Esophagus muscularis mucosa (tissue), 4 donors: Measurements from ENCODE around the gene P2RX5. TPM values are rescaled to one million over a fixed set of nuclear protein-coding genes. Genes with fewer than 3 reads are reported as not detected.

Experiments used
- DNase-seq: peaks from one replicate; pipeline ENCODE4 v3.0.0-alpha.2; 2017; ENCODE audit errors: extremely low spot score
- H3K27ac ChIP-seq, 4 donors: fragments of 200-600 bp; sonication (generic); replicated peaks in 1 of 4; 1 replicate in 3 of 4; 2 replicates in 1 of 4; pipeline ENCODE4 v1.5.1; 2016 to 2019; ENCODE audit warnings: mild to moderate bottlenecking in 1 of 4
- H3K27me3 ChIP-seq, 4 donors: fragments of 200-600 bp; sonication (generic); one replicate each; pipeline versions ENCODE4 v1.5.1 to v1.6.0; 2016 to 2019
- H3K36me3 ChIP-seq, 4 donors: fragments of 200-600 bp; sonication (generic); one replicate each; pipeline ENCODE4 v1.5.1; 2016 to 2019
- H3K4me1 ChIP-seq, 4 donors: fragments of 200-600 bp; sonication (generic); one replicate each; pipeline ENCODE4 v1.5.1; 2016 to 2019
- H3K4me3 ChIP-seq, 4 donors: fragments of 200-600 bp; sonication (generic); 1 replicate in 2 of 4; 2 replicates in 2 of 4; pipeline ENCODE4 v1.5.1; 2016 to 2019; ENCODE audit warnings: mild to moderate bottlenecking in 4 of 4, moderate library complexity in 1 of 4
- H3K9me3 ChIP-seq, 4 donors: fragments of 200-600 bp; sonication (generic); 1 replicate in 3 of 4; 2 replicates in 1 of 4; pipeline ENCODE4 v1.5.1; 2016 to 2019
- CTCF ChIP-seq, 3 experiments: fragments of 200-600 bp in 2 of 3; fragments of 450-650 bp in 1 of 3; sonication (generic) in 2 of 3; IDR thresholded peaks; one replicate each; pipeline ENCODE4 v1.5.1; 2017 to 2019; ENCODE audit warnings: antibody characterized with exemption in 3 of 3, mild to moderate bottlenecking in 2 of 3, moderate library complexity in 1 of 3
- EP300 ChIP-seq: sonication (generic); formaldehyde crosslinking; IDR thresholded peaks from one replicate; pipeline ENCODE4 v1.6.1; 2017; ENCODE audit warnings: antibody characterized with exemption
- POLR2A ChIP-seq: fragments of 450-650 bp; IDR thresholded peaks from one replicate; pipeline ENCODE4 v1.6.1; 2017; ENCODE audit warnings: antibody characterized with exemption, moderate library complexity, mild to moderate bottlenecking, low read depth
- POLR2AphosphoS5 ChIP-seq, 2 donors: sonication (generic); formaldehyde crosslinking; IDR thresholded peaks; one replicate each; pipeline ENCODE4 v1.6.1; 2017; ENCODE audit warnings: antibody characterized with exemption in 2 of 2
- WGBS: methylation state at CpG from one replicate; pipeline ENCODE4 v1.1.5; 2018; 5-methylcytosine and 5-hydroxymethylcytosine counted together
- intact Hi-C: fragments of 100-400 bp; cut with DNase I; formaldehyde crosslinking; loops from one replicate; pipeline ENCODE4 v1.15.1; 2023
- total RNA-seq, 4 donors: library from RNA; depleted of rRNA; stranded (reverse); fragments of >200 nt; gene quantifications; one replicate each; pipeline versions ENCODE4 v1.1.0 to v1.2.1, GENCODE V29; 2016

Gene P2RX5
- total RNA-seq, 4 donors from 2014 or later, result 0.19 to 1.5 (median 1.0) TPM

- Histone ChIP-seq H3K4me3 (no peak overlapping the region), H3K36me3 (peaks cover 15 to 57% (median 44%) of the 10 kb centered on the region in 4 donors), H3K4me1 (peaks cover 29 to 42% (median 33%) of the 10 kb centered on the region in 4 donors), H3K27me3 (no peaks in the 10 kb centered on the region), H3K9me3 (no peaks in the 10 kb centered on the region), H3K27ac (peak overlapping the region; percentile 72 to 87 (median 78))
- 83% methylated on average over 9 of the region's 23 CpGs for WGBS
- no peak for DNase-seq
- TF ChIP-seq POLR2AphosphoS5 (IDR thresholded peaks at IDR 0.05) (no peak), EP300 (no peak), CTCF (IDR thresholded peaks at IDR 0.05) (no peak), POLR2A (no peak)
- intact Hi-C loops, result no loop called here
These were observed 35.6 kb downstream of the P2RX5 start for GRCh38 chr17:3660311-3660891.

DNA sequence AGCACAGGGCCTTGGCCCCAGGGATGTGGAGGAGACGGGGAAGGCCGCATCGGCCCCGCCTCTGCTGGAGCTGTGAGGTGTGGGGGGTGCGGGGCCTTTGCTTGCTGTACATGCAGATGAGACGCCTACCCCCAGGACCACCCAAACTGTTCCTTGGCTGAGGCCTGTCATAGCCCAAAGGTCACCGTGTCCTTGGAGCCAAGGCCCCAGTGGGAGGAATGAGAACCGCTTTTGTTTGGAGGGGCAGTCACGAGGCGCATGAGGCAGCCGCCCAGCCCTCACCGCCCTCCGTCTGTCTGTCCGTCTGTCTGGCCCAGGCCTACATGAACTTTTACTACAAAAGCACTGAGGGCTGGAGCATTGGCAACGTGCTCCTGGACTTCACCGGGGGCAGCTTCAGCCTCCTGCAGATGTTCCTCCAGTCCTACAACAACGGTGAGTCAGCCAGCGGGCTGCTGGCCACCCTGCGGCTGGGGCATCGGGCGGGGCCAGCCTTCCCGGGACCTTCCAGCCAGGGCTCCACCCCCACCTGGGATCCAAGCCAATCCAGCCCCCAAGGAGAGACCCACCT lies 36.3 kb downstream of the P2RX5 start:
- Histone ChIP-seq H3K36me3 (peaks cover 15 to 60% (median 40%) of the 10 kb centered on the region in 4 donors), H3K4me3 (peak overlapping the region in 1 of 4 donors; percentile 5), H3K27me3 (no peaks in the 10 kb centered on the region), H3K27ac (peak overlapping the region; percentile 72 to 87 (median 78)), H3K4me1 (peaks cover 26 to 40% (median 33%) of the 10 kb centered on the region in 4 donors), H3K9me3 (no peaks in the 10 kb centered on the region)
- TF ChIP-seq EP300 (no peak), POLR2AphosphoS5 (IDR thresholded peaks at IDR 0.05) (peak; percentile 45 to 49), POLR2A (no peak), CTCF (IDR thresholded peaks at IDR 0.05) (peak in 1 of 3 experiments; percentile 41)
- WGBS, result 61% methylated on average over 22 of the region's 22 CpGs
- no peak for DNase-seq
- intact Hi-C loops, result no loop called here

DNA sequence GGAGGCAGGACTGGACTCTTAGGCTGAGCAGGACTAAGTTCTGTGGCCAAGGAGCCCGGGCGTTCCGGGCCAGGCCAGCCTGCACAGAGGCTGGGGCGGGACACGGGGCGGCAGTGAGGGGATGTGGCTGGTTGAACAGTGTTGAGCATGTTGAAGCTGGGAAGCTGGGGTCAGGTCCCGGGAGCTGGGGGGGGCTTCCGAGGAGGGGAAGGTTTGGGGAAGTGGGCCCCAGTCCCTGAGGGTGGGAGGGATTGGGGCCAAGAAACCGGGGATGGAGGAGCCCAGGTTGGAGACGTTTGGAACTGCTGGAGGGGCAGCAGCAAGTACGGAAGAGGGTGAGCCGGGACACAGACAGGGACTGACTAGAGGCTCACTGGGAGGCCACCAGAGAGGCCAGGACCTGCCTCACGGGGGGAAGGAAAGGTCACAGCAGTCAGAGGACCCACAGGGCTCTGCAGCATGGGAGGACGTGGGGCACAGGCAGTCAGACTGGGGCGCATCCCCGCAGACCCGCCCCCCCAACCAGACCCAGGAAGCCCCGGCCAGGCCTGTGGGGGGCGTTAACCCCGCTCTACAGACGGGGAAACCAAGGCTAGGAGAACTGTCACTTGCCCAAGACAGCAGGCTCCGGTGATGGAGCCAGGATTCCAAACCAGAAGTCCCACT lies 37.0 kb downstream of the P2RX5 start:
- WGBS, result 74% methylated on average over 18 of the region's 22 CpGs
- Histone ChIP-seq H3K9me3 (no peaks in the 10 kb centered on the region), H3K36me3 (peaks cover 9 to 53% (median 33%) of the 10 kb centered on the region in 4 donors), H3K27ac (peak overlapping the region; percentile 72 to 87 (median 78)), H3K27me3 (no peaks in the 10 kb centered on the region), H3K4me3 (peak overlapping the region in 1 of 4 donors; percentile 5), H3K4me1 (peaks cover 21 to 40% (median 33%) of the 10 kb centered on the region in 4 donors)
- intact Hi-C loops, result no loop called here
- no peak for TF ChIP-seq POLR2AphosphoS5 (IDR thresholded peaks at IDR 0.05)
- no peak for TF ChIP-seq CTCF (IDR thresholded peaks at IDR 0.05)
- no peak for TF ChIP-seq EP300
- no peak for TF ChIP-seq POLR2A
- no peak for DNase-seq

- H3K4me1 ChIP-seq, result peaks cover 21 to 40% (median 33%) of the 10 kb centered on the region in 4 donors
- no peaks in the 10 kb centered on the region for H3K27me3 ChIP-seq
- peaks cover 1 to 45% (median 25%) of the 10 kb centered on the region in 4 donors for H3K36me3 ChIP-seq
- 91% methylated on average over 34 of the region's 42 CpGs for WGBS
- intact Hi-C loops, result no loop called here
- TF ChIP-seq POLR2AphosphoS5 (IDR thresholded peaks at IDR 0.05), result no peak
- TF ChIP-seq POLR2A, result no peak
- no peak overlapping the region for H3K4me3 ChIP-seq
- DNase-seq, result no peak
- no peaks in the 10 kb centered on the region for H3K9me3 ChIP-seq
- peak overlapping the region; percentile 72 to 87 (median 78) for H3K27ac ChIP-seq
These were observed 37.8 kb downstream of the P2RX5 start for GRCh38 chr17:3657874-3658783.
